HEK293T (cell line): ENCODE measurements around the gene SPTBN4.

ENCODE experiments used
- BHLHE40 ChIP-seq: fragments of 450-650 bp; IDR thresholded peaks from 2 replicates; pipeline ENCODE4 v1.6.1; 2016; ENCODE audit warnings: mild to moderate bottlenecking, moderate library complexity, borderline replicate concordance
- ELF4 ChIP-seq: fragments of 450-650 bp; IDR thresholded peaks from 2 replicates; pipeline ENCODE4 v1.6.1; 2017; ENCODE audit warnings: antibody characterized with exemption
- FOXK2 ChIP-seq: fragments of 450-650 bp; IDR thresholded peaks from 2 replicates; pipeline ENCODE4 v1.6.1; 2016; ENCODE audit warnings: mild to moderate bottlenecking
- FOXM1 ChIP-seq: fragments of 450-650 bp; IDR thresholded peaks from 2 replicates; pipeline ENCODE4 v1.6.1; 2017; ENCODE audit warnings: mild to moderate bottlenecking, borderline replicate concordance
- HDGF ChIP-seq: fragments of 450-650 bp; IDR thresholded peaks from 2 replicates; pipeline ENCODE4 v1.6.1; 2017; ENCODE audit warnings: antibody characterized with exemption, borderline replicate concordance
- L3MBTL2 ChIP-seq: fragments of 450-650 bp; conservative IDR thresholded peaks from 2 replicates; pipeline ENCODE4 v1.6.1; 2016; ENCODE audit warnings: mild to moderate bottlenecking
- NFRKB ChIP-seq: fragments of 450-650 bp; IDR thresholded peaks from 2 replicates; pipeline ENCODE4 v1.6.1; 2016; ENCODE audit warnings: mild to moderate bottlenecking, moderate library complexity
- SUZ12 ChIP-seq: fragments of 450-650 bp; IDR thresholded peaks from 2 replicates; pipeline ENCODE4 v1.6.1; 2016; ENCODE audit warnings: mild to moderate bottlenecking
- ZNF384 ChIP-seq: fragments of 450-650 bp; IDR thresholded peaks from 2 replicates; pipeline ENCODE4 v1.6.1; 2016
- TF ChIP-seq, protein P1 (sequence below): fragments of 450-650 bp; IDR thresholded peaks from 2 replicates; pipeline ENCODE4 v1.6.1; 2016

DNA sequence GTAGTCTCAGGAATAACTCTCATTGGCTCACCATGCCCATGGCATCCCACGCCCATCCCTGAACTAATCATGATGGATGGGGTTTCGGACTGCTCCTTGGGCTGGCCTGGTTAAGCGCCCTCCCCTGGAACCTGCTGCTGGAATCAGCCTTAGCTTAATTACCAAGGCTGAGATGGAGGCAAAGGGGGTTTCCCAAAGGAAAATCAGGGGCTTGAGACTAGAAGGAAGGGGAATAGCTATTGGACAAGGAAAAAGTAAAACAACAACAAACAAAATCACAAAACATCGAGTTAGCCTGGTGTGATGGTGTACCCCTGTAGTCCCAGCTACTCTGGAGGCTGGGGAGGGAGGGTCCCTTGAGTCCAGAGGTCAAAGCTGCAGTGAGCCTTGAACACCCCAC, 84.2 kb downstream of the SPTBN4 start:
- TF ChIP-seq FOXK2 (no peak), ZNF384 (no peak), BHLHE40 (no peak), L3MBTL2 (no peak), HDGF (no peak), NFRKB (no peak), FOXM1 (no peak), ELF4 (no peak), SUZ12 (no peak)
- TF ChIP-seq, protein P1, sequence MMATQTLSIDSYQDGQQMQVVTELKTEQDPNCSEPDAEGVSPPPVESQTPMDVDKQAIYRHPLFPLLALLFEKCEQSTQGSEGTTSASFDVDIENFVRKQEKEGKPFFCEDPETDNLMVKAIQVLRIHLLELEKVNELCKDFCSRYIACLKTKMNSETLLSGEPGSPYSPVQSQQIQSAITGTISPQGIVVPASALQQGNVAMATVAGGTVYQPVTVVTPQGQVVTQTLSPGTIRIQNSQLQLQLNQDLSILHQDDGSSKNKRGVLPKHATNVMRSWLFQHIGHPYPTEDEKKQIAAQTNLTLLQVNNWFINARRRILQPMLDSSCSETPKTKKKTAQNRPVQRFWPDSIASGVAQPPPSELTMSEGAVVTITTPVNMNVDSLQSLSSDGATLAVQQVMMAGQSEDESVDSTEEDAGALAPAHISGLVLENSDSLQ: no peak
